Activated CD8-positive, alpha-beta memory T cell treated with anti-CD3 and anti-CD28 coated beads, Interleukin-2, amount 10 ng/mL, durations not matched to agents 7 days and 5 days (primary cell): ENCODE results near the gene ST6GAL1. TPM values are rescaled to one million over a fixed set of nuclear protein-coding genes. Genes with fewer than 3 reads are reported as not detected.

Experiments used
- ATAC-seq: fragments of 150-1000 bp; cut with Tn5 transposase; one replicate; pipeline ENCODE4 v1.10.0; 2021; ENCODE audit warnings: moderate library complexity
- CTCF ChIA-PET: fragments of 350-600 bp; sonication (Branson Sonifier 250); formaldehyde crosslinking; loops from one replicate; lab custom pipeline; 2021; ENCODE audit warnings: antibody characterized with exemption; lab: Charles Lee
- DNase-seq: peaks from one replicate; pipeline ENCODE4 v3.0.0-alpha.2; 2020
- H3K27ac Mint-ChIP-seq: one replicate; pipeline ENCODE4 v1.8.0; 2021; ENCODE audit warnings: mild to moderate bottlenecking, mixed read lengths
- H3K27me3 Mint-ChIP-seq: one replicate; pipeline ENCODE4 v1.8.0; 2021; ENCODE audit warnings: mixed read lengths
- H3K36me3 Mint-ChIP-seq: one replicate; pipeline ENCODE4 v1.8.0; 2021; ENCODE audit warnings: mild to moderate bottlenecking, mixed read lengths
- H3K4me1 Mint-ChIP-seq: one replicate; pipeline ENCODE4 v1.8.0; 2021; ENCODE audit warnings: mixed read lengths
- H3K4me3 Mint-ChIP-seq: one replicate; pipeline ENCODE4 v1.8.0; 2021; ENCODE audit warnings: mild to moderate bottlenecking, moderate library complexity, mixed read lengths
- H3K9me3 Mint-ChIP-seq: one replicate; pipeline ENCODE4 v1.8.0; 2022; ENCODE audit warnings: low read depth, mixed read lengths
- total RNA-seq, 2 experiments: library from RNA; stranded (reverse); gene quantifications; one replicate each; pipeline ENCODE4 v1.2.3, GENCODE V29; 2021

ST6GAL1 gene
- total RNA-seq, 2 experiments from 2014 or later, result 77.9 to 102 TPM

DNA sequence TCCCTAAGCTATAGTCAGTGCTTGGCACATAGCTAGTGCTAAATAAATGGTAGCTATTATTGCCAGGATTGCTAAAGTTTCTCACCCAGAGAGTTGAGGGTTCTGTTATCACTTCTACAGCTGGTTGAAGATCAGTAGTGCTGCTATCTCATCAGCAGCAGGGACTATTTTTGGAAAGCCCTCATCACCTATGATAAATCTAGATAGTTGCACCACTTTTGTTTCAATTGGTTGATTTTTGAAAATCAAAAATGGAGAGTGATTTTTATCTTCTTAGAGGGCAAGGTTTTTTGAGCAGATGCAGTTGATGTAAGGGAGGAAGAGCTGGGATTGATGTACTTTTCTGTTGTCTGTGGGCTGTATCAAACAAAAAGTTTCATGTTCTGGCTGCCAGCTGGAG, 101.6 kb downstream of the ST6GAL1 start:
- H3K4me3 Mint-ChIP-seq, result no peak overlapping the region
- no peaks in the 10 kb centered on the region for H3K27me3 Mint-ChIP-seq
- peaks cover 59% of the 10 kb centered on the region for H3K4me1 Mint-ChIP-seq
- H3K36me3 Mint-ChIP-seq, result peaks cover 67% of the 10 kb centered on the region
- CTCF ChIA-PET, result interaction anchor here (1.4 to 2.6 kb wide), 5 partner anchors 9 to 183 kb away, joined by 3 to 11 read pairs (median 5); no protein-coding TSS in a partner anchor
- H3K27ac Mint-ChIP-seq, result peak overlapping the region; percentile 52
- DNase-seq, result no peak
- peaks cover 12% of the 10 kb centered on the region for H3K9me3 Mint-ChIP-seq
- no peak for ATAC-seq

DNA sequence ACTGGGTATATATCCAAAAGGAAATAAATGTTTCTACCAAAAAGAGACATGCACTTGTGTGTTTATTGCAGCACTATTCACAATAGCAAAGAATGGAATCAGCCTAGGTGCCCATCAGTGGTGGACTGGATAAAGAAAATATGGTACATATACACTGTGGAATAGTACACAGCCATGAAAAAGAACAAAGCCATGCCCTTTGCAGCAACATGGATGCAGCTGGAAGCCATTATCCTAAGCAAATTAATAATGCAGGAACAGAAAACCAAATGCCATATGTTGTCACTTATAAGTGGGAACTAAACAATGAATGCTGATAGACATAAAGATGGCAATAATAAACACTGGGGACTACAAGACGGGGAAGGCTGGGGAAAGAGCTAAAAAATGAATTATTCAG, 106.1 kb downstream of the ST6GAL1 start:
- DNase-seq, result no peak
- peaks cover 73% of the 10 kb centered on the region for H3K36me3 Mint-ChIP-seq
- no peaks in the 10 kb centered on the region for H3K27me3 Mint-ChIP-seq
- no peak overlapping the region for H3K4me3 Mint-ChIP-seq
- CTCF ChIA-PET, result interaction anchor here (1.0 to 1.6 kb wide), 3 partner anchors 9 to 187 kb away, joined by 3 to 7 read pairs (median 4); no protein-coding TSS in a partner anchor
- ATAC-seq, result no peak
- peaks cover 12% of the 10 kb centered on the region for H3K9me3 Mint-ChIP-seq
- no peak overlapping the region for H3K27ac Mint-ChIP-seq
- H3K4me1 Mint-ChIP-seq, result peaks cover 50% of the 10 kb centered on the region

DNA sequence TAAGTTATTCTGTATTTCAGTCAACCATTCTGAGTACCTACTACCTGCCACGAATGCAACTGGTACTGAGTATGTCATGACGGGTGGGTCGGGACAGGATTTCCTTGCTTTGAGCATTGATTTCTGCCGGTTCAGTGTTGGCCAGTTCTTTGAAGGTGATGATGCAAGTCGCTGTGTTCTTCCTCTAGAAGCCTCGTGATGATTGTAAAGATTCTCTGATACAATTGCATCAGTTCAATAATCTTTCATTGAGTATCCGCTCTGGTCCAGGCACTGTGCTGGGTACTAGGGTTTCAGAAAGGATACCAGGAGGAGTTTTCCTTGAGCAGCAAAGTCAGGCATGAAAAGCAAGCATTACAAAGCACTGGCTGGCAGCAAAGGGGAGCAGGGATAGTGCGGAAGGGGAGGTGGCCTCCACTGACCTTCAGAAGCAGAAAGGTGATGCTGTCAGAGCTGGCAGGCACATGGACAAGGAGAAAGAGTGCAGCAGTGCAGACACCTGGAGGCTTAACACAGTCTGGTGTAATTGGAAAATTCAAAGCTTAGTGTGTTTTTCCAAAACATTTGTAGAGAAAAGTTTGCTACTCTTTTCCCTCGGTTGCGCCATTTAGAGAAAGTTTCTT, 108.9 kb downstream of the ST6GAL1 start:
- peaks cover 78% of the 10 kb centered on the region for H3K36me3 Mint-ChIP-seq
- H3K4me3 Mint-ChIP-seq, result no peak overlapping the region
- H3K27me3 Mint-ChIP-seq, result no peaks in the 10 kb centered on the region
- CTCF ChIA-PET, result interaction anchor here (0.6 to 2.1 kb wide), 3 partner anchors 13 to 130 kb away, joined by 3 to 4 read pairs (median 3); no protein-coding TSS in a partner anchor
- DNase-seq (no peak), ATAC-seq (no peak)
- H3K27ac Mint-ChIP-seq, result peak overlapping the region; percentile 72
- peaks cover 60% of the 10 kb centered on the region for H3K4me1 Mint-ChIP-seq
- H3K9me3 Mint-ChIP-seq, result peaks cover 7% of the 10 kb centered on the region

- DNase-seq (no peak), ATAC-seq (no peak)
- H3K36me3 Mint-ChIP-seq, result peaks cover 76% of the 10 kb centered on the region
- peak overlapping the region; percentile 98 for H3K27ac Mint-ChIP-seq
- H3K4me1 Mint-ChIP-seq, result peaks cover 61% of the 10 kb centered on the region
- no peaks in the 10 kb centered on the region for H3K27me3 Mint-ChIP-seq
- no peak overlapping the region for H3K4me3 Mint-ChIP-seq
- CTCF ChIA-PET, result interaction anchor here (0.6 to 2.1 kb wide), 4 partner anchors 9 to 131 kb away, joined by 3 to 7 read pairs (median 4); no protein-coding TSS in a partner anchor
- peaks cover 2% of the 10 kb centered on the region for H3K9me3 Mint-ChIP-seq
Observed at GRCh38 chr3:187039723-187040414, 109.5 kb downstream of the ST6GAL1 start.

DNA sequence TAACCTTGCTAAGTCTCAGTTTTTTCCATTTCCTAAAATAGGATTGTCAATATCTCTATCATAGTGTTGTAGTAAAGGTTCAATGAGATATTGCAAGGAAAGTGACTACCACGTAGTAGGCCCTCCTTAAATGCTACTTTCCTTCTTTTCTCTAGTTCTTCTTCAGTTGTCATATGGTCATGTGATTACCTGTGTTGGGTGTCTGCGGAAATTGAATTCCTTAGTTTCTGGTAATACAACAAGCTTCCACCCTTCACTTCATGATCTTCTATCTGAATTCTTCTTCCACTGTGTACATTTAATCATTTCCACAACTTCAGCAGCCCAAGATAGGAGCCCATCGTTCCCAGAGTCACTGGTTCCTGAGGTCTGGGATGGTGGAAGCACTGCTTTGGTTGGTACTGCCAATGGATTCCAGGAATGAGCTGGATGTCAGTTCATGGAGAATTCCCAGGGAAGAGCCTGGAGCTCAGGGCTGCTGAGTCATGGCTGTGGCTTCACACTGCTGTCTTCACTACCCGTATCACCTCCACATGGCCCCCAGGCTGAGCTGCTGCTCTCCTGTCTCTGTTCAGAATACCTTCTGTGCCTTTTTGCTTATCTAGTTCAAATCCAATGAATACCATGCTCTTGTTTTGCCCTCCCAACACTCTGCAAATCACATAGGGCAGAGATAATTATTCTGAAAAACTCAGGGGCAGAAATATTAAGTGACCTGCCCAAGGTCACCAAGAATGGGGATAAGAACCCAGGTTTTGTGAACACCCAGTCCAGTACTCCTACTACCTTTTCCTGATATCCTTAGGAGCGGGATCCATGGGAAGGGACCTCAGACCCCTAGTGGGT, 110.4 kb downstream of the ST6GAL1 start:
- no peaks in the 10 kb centered on the region for H3K27me3 Mint-ChIP-seq
- peak overlapping the region; percentile 98 for H3K27ac Mint-ChIP-seq
- H3K4me3 Mint-ChIP-seq, result peak overlapping the region; percentile 12
- peaks cover 76% of the 10 kb centered on the region for H3K36me3 Mint-ChIP-seq
- H3K9me3 Mint-ChIP-seq, result peaks cover under 1% of the 10 kb centered on the region
- no peak for ATAC-seq
- no peak for DNase-seq
- CTCF ChIA-PET, result interaction anchor here (0.8 to 2.1 kb wide), 6 partner anchors 10 to 191 kb away, joined by 3 to 8 read pairs (median 4); no protein-coding TSS in a partner anchor
- H3K4me1 Mint-ChIP-seq, result peaks cover 67% of the 10 kb centered on the region

GRCh38 chr3:187041362-187042307, 111.3 kb downstream of the ST6GAL1 start:
- CTCF ChIA-PET, result interaction anchor here (0.7 to 1.5 kb wide), 7 partner anchors 9 to 192 kb away, joined by 3 to 8 read pairs (median 3); no protein-coding TSS in a partner anchor
- ATAC-seq, result peak; percentile 99
- Mint-ChIP-seq H3K4me3 (peak overlapping the region; percentile 60), H3K27ac (peak overlapping the region; percentile 98), H3K9me3 (no peaks in the 10 kb centered on the region), H3K27me3 (no peaks in the 10 kb centered on the region), H3K36me3 (peaks cover 76% of the 10 kb centered on the region), H3K4me1 (peaks cover 76% of the 10 kb centered on the region)
- DNase-seq, result peak; percentile 78

- CTCF ChIA-PET, result interaction anchor here (1.3 kb wide), 1 partner anchor 68 kb away, joined by 3 read pairs; no protein-coding TSS in a partner anchor
- Mint-ChIP-seq H3K27ac (peak overlapping the region; percentile 98), H3K4me1 (peaks cover 76% of the 10 kb centered on the region), H3K4me3 (peak overlapping the region; percentile 60), H3K27me3 (no peaks in the 10 kb centered on the region), H3K36me3 (peaks cover 80% of the 10 kb centered on the region), H3K9me3 (no peaks in the 10 kb centered on the region)
- no peak for ATAC-seq
- no peak for DNase-seq
Observed at GRCh38 chr3:187042346-187042745, 112.0 kb downstream of the ST6GAL1 start.

GRCh38 chr3:187042874-187043458, 112.6 kb downstream of the ST6GAL1 start:
- H3K36me3 Mint-ChIP-seq, result peaks cover 82% of the 10 kb centered on the region
- no peaks in the 10 kb centered on the region for H3K27me3 Mint-ChIP-seq
- DNase-seq (no peak), ATAC-seq (no peak)
- no peaks in the 10 kb centered on the region for H3K9me3 Mint-ChIP-seq
- peaks cover 76% of the 10 kb centered on the region for H3K4me1 Mint-ChIP-seq
- CTCF ChIA-PET, result interaction anchor here (0.6 to 1.6 kb wide), 2 partner anchors 11 to 12 kb away, joined by 3 to 4 read pairs; no protein-coding TSS in a partner anchor
- peak overlapping the region; percentile 98 for H3K27ac Mint-ChIP-seq
- H3K4me3 Mint-ChIP-seq, result peak overlapping the region; percentile 37

GRCh38 chr3:187044206-187044605, 113.9 kb downstream of the ST6GAL1 start:
- peak overlapping the region; percentile 56 for H3K4me3 Mint-ChIP-seq
- DNase-seq (no peak), ATAC-seq (no peak)
- H3K36me3 Mint-ChIP-seq, result peaks cover 82% of the 10 kb centered on the region
- H3K9me3 Mint-ChIP-seq, result peaks cover 2% of the 10 kb centered on the region
- H3K27ac Mint-ChIP-seq, result peak overlapping the region; percentile 70
- H3K27me3 Mint-ChIP-seq, result no peaks in the 10 kb centered on the region
- H3K4me1 Mint-ChIP-seq, result peaks cover 72% of the 10 kb centered on the region
- CTCF ChIA-PET, result interaction anchor here (0.9 to 1.6 kb wide), 5 partner anchors 13 to 195 kb away, joined by 3 to 4 read pairs (median 4); partner anchors contain the start of gene RPL39L

GRCh38 chr3:187044867-187045552, 114.7 kb downstream of the ST6GAL1 start:
- DNase-seq, result no peak
- Mint-ChIP-seq H3K4me3 (peak overlapping the region; percentile 36), H3K4me1 (peaks cover 70% of the 10 kb centered on the region), H3K9me3 (peaks cover 2% of the 10 kb centered on the region), H3K27ac (peak overlapping the region; percentile 57), H3K27me3 (no peaks in the 10 kb centered on the region), H3K36me3 (peaks cover 82% of the 10 kb centered on the region)
- no peak for ATAC-seq
- CTCF ChIA-PET, result interaction anchor here (0.6 to 1.6 kb wide), 10 partner anchors 14 to 196 kb away, joined by 3 to 4 read pairs (median 4); partner anchors contain the start of gene RPL39L

- no peak overlapping the region for H3K4me3 Mint-ChIP-seq
- peaks cover 71% of the 10 kb centered on the region for H3K4me1 Mint-ChIP-seq
- DNase-seq (no peak), ATAC-seq (no peak)
- H3K27ac Mint-ChIP-seq, result no peak overlapping the region
- H3K36me3 Mint-ChIP-seq, result peaks cover 82% of the 10 kb centered on the region
- peaks cover 2% of the 10 kb centered on the region for H3K9me3 Mint-ChIP-seq
- CTCF ChIA-PET, result interaction anchor here (0.8 to 1.4 kb wide), 4 partner anchors 18 to 197 kb away, joined by 3 to 4 read pairs (median 4); no protein-coding TSS in a partner anchor
- no peaks in the 10 kb centered on the region for H3K27me3 Mint-ChIP-seq
Observed at GRCh38 chr3:187046033-187046432, 115.7 kb downstream of the ST6GAL1 start.
